Measurements from ENCODE around the gene DENND1A. TPM values are rescaled to one million over a fixed set of nuclear protein-coding genes. Genes with fewer than 3 reads are reported as not detected.

The DENND1A gene
- total RNA-seq, 4 donors from 2014 or later = 15.8 to 33.5 (median 23.9) TPM

DNA sequence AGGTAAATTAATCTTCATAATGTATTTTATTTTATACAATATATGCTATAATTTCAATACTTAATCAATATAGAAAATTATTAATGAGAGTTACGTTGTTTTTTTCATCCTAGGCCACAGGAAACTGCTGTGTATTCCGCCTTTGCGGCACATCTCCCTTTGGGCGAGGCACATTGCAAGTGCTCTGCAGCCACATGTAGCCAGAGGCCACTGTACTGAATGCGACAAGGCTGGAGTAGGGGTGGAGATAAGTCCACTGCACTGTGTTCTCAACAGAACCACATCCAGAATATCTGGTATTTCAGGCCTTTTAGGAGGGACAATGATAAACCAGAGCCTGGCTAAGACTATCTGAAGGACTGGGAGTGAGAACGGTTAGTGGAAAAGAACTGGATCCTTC lies 439.2 kb downstream of the DENND1A start:
- Histone ChIP-seq H3K27me3 (no peaks in the 10 kb centered on the region), H3K4me3 (no peak overlapping the region), H3K27ac (no peak overlapping the region), H3K36me3 (no peaks in the 10 kb centered on the region), H3K4me1 (no peaks in the 10 kb centered on the region), H3K9me3 (no peaks in the 10 kb centered on the region)
- DNase-seq (ENCODE audit: low spot score in 2 of 2) = no peak
- TF ChIP-seq EP300 (IDR thresholded peaks at IDR 0.05) = no peak
- TF ChIP-seq, protein P1, sequence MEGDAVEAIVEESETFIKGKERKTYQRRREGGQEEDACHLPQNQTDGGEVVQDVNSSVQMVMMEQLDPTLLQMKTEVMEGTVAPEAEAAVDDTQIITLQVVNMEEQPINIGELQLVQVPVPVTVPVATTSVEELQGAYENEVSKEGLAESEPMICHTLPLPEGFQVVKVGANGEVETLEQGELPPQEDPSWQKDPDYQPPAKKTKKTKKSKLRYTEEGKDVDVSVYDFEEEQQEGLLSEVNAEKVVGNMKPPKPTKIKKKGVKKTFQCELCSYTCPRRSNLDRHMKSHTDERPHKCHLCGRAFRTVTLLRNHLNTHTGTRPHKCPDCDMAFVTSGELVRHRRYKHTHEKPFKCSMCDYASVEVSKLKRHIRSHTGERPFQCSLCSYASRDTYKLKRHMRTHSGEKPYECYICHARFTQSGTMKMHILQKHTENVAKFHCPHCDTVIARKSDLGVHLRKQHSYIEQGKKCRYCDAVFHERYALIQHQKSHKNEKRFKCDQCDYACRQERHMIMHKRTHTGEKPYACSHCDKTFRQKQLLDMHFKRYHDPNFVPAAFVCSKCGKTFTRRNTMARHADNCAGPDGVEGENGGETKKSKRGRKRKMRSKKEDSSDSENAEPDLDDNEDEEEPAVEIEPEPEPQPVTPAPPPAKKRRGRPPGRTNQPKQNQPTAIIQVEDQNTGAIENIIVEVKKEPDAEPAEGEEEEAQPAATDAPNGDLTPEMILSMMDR (IDR thresholded peaks at IDR 0.05) = no peak
- 91% methylated on average over 6 of the region's 6 CpGs for WGBS

DNA sequence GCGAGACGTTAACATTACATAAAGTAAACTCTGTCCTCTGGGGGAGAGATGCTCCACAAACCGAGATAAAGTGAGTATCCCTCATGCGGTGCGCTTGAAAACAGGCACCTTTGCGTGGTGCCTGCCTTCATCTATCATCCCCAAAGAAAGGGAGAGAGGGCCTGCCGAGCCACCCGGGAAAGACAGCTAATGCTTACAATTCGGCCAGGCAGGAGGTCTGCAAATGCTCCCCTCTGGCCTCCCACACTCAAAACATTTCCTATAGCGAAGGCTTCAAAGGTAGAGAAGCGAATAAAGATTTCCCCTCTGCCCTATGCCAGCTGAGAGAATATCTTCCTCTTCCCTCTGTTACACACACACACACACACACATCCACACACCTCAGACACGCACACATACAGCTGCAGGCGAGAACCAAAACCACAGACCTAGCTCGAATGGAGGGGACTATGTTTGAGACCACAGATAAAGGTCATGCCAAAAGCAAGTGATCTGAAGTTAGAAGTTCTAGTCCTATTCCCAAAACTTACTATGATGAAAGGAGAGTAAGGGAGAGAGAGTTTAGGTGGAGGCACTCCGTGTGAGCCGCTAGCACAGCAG lies 441.1 kb downstream of the DENND1A start:
- H3K4me1 ChIP-seq = no peaks in the 10 kb centered on the region
- 86% methylated on average over 16 of the region's 16 CpGs for WGBS
- H3K9me3 ChIP-seq = no peaks in the 10 kb centered on the region
- H3K27ac ChIP-seq = no peak overlapping the region
- TF ChIP-seq POLR2AphosphoS5 (IDR thresholded peaks at IDR 0.05) = no peak
- no peak for TF ChIP-seq POLR2A (IDR thresholded peaks at IDR 0.05)
- H3K36me3 ChIP-seq = no peaks in the 10 kb centered on the region
- DNase-seq (ENCODE audit: low spot score in 2 of 2) = no peak
- H3K27me3 ChIP-seq = no peaks in the 10 kb centered on the region
- no peak overlapping the region for H3K4me3 ChIP-seq

DNA sequence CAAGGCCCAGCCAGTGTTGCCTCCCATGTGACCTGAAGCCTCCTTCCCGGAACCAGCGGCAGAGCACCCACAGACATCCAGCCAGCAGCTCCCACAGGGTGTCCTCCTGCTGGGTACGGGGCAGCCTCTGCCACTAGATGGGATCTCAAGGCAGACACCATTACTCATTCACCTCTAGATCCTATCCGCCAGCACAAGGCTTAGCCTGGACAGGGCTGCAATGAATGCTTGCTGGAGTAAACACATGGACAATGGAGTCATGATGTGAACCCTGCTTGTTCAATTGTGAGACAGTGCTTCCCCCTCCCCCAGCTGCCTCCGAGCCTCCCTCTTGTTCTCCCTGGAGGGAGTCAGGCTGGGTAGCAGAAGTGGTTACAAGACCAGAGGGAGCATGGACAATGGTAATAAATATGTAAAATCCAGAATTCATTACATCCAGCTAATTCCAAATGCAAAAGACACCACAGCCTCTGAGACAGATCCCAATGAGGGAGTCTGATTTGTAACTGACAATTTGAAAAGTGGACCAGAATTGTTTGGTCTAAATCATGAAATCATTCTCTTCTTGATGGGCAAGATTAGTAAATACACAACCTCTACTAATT lies 441.9 kb downstream of the DENND1A start:
- Histone ChIP-seq H3K4me1 (no peaks in the 10 kb centered on the region), H3K9me3 (no peaks in the 10 kb centered on the region), H3K4me3 (no peak overlapping the region), H3K27me3 (no peaks in the 10 kb centered on the region), H3K36me3 (no peaks in the 10 kb centered on the region), H3K27ac (no peak overlapping the region)
- TF ChIP-seq, protein P1 (IDR thresholded peaks at IDR 0.05) = no peak
- TF ChIP-seq EP300 (IDR thresholded peaks at IDR 0.05) = no peak
- TF ChIP-seq POLR2A (IDR thresholded peaks at IDR 0.05) = no peak
- no peak for TF ChIP-seq POLR2AphosphoS5 (IDR thresholded peaks at IDR 0.05)
- DNase-seq (ENCODE audit: low spot score in 2 of 2) = no peak
- 100% methylated on average over 5 of the region's 5 CpGs for WGBS

DNA sequence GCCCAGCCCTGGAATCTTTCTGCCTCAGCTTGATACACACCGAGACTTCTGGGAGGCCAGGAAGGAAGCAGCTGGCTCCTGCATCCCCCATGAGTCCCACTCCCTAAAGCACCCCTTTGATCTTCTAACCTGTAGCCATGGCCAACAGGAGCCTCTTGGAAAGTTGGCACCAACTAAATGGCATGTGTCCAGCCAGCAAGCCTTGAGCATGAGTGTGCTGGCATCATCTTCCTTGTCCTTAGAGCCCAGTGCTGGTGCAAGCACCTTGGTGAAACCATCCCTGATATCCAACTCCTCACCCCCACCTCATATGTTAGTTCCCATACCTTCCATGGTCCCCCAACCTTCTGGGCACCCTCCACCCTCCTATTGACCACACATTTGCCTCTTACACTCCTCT lies 443.5 kb downstream of the DENND1A start:
- no peaks in the 10 kb centered on the region for H3K9me3 ChIP-seq
- no peak overlapping the region for H3K4me3 ChIP-seq
- TF ChIP-seq, protein P1 (IDR thresholded peaks at IDR 0.05) = no peak
- no peak for TF ChIP-seq EP300 (IDR thresholded peaks at IDR 0.05)
- TF ChIP-seq POLR2A (IDR thresholded peaks at IDR 0.05) = no peak
- TF ChIP-seq POLR2AphosphoS5 (IDR thresholded peaks at IDR 0.05) = no peak
- no peaks in the 10 kb centered on the region for H3K36me3 ChIP-seq
- no peaks in the 10 kb centered on the region for H3K27me3 ChIP-seq
- H3K4me1 ChIP-seq = no peaks in the 10 kb centered on the region
- WGBS = 71% methylated on average over 1 of the region's 1 CpG
- DNase-seq (ENCODE audit: low spot score in 2 of 2) = no peak
- no peak overlapping the region for H3K27ac ChIP-seq

DNA sequence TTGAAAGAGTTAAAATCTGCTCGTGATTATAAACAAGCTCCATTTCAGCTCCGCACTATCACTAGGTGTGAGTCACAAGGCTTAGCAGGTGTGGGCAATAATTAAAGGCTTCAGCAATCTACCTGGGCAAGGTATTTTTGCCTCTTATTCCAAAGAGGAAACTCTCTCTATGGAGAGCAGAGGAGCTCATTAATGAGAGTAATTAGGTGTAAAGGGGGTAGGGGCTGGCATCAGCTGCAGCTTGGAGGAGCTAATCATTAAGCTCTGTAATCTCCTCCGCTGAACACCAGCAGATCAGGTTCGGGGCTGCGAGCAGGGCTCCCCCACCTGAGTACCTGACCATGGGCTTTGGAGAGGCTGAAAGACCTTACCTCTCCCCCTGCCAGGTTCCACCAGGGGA lies 444.7 kb downstream of the DENND1A start:
- DNase-seq (ENCODE audit: low spot score in 2 of 2) = no peak
- H3K9me3 ChIP-seq = no peaks in the 10 kb centered on the region
- H3K27ac ChIP-seq = no peak overlapping the region
- H3K4me1 ChIP-seq = no peaks in the 10 kb centered on the region
- 74% methylated on average over 5 of the region's 5 CpGs for WGBS
- TF ChIP-seq EP300 (IDR thresholded peaks at IDR 0.05) = no peak
- no peak for TF ChIP-seq POLR2AphosphoS5 (IDR thresholded peaks at IDR 0.05)
- TF ChIP-seq POLR2A (IDR thresholded peaks at IDR 0.05) = no peak
- TF ChIP-seq, protein P1 (IDR thresholded peaks at IDR 0.05) = no peak
- H3K36me3 ChIP-seq = no peaks in the 10 kb centered on the region
- no peaks in the 10 kb centered on the region for H3K27me3 ChIP-seq
- H3K4me3 ChIP-seq = no peak overlapping the region
